GM19324 (cell line): Measurements from ENCODE around the gene SCAANT1.

Source experiments
- ATAC-seq: cut with Tn5 transposase; IDR thresholded peaks from one replicate; pipeline ENCODE4 v1.9.1; 2021; ENCODE audit warnings: mild to moderate bottlenecking, moderate library complexity; ENCODE audit not compliant: unreplicated experiment, low FRiP score

SCAANT1 gene

GRCh38 chr3:63911873-63912767 is at the start of gene SCAANT1:
Gene SCAANT1, minus strand, starts transcription at chr3:63912383.
- peak; percentile 85 for ATAC-seq

GRCh38 chr3:63961891-63962290 is 49.7 kb upstream of the SCAANT1 start:
- peak; percentile 65 for ATAC-seq

GRCh38 chr3:63960048-63960711 is 48.0 kb upstream of the SCAANT1 start:
- no peak for ATAC-seq

- no peak for ATAC-seq
Measured at GRCh38 chr3:63959146-63959545, 47.0 kb upstream of the SCAANT1 start.

- ATAC-seq = no peak
Measured at GRCh38 chr3:63955830-63956545, 43.8 kb upstream of the SCAANT1 start.

- no peak for ATAC-seq
Measured at GRCh38 chr3:63955036-63955650, 43.0 kb upstream of the SCAANT1 start.

GRCh38 chr3:63954182-63954581 is 42.0 kb upstream of the SCAANT1 start:
- no peak for ATAC-seq

GRCh38 chr3:63952248-63952594 is 40.0 kb upstream of the SCAANT1 start:
- no peak for ATAC-seq

- ATAC-seq = no peak
Measured at GRCh38 chr3:63951492-63952247, 39.5 kb upstream of the SCAANT1 start.

GRCh38 chr3:63950698-63951097 is 38.5 kb upstream of the SCAANT1 start:
- ATAC-seq = no peak

- no peak for ATAC-seq
Measured at GRCh38 chr3:63949005-63949404, 36.8 kb upstream of the SCAANT1 start.

- no peak for ATAC-seq
Measured at GRCh38 chr3:63947594-63947993, 35.4 kb upstream of the SCAANT1 start.

GRCh38 chr3:63946753-63947152 is 34.6 kb upstream of the SCAANT1 start:
- no peak for ATAC-seq

- ATAC-seq = no peak
Measured at GRCh38 chr3:63945558-63946096, 33.4 kb upstream of the SCAANT1 start.

- ATAC-seq = no peak
Measured at GRCh38 chr3:63943678-63944077, 31.5 kb upstream of the SCAANT1 start.

- ATAC-seq = no peak
Measured at GRCh38 chr3:63942528-63942927, 30.3 kb upstream of the SCAANT1 start.

- ATAC-seq = no peak
Measured at GRCh38 chr3:63940389-63940757, 28.2 kb upstream of the SCAANT1 start.

GRCh38 chr3:63937661-63938651 is 25.8 kb upstream of the SCAANT1 start:
- ATAC-seq = peak; percentile 69

GRCh38 chr3:63936925-63937324 is 24.7 kb upstream of the SCAANT1 start:
- ATAC-seq = no peak
